Thoracic aorta (tissue), 2 donors: Measurements from ENCODE around the gene ORM1. TPM values are rescaled to one million over a fixed set of nuclear protein-coding genes. Genes with fewer than 3 reads are reported as not detected.

Experiments used
- ATAC-seq: fragments of 150-250 bp; one replicate; pipeline ENCODE4 v1.8.0; 2017; ENCODE audit warnings: low read depth; ENCODE audit not compliant: insufficient number of reproducible peaks, low FRiP score
- DNase-seq: peaks from one replicate; pipeline ENCODE4 v3.0.0-alpha.2; 2020; ENCODE audit warnings: low spot score
- H3K27ac ChIP-seq, 2 donors: fragments of 200-600 bp; sonication (generic); 1 replicate in 1 of 2; 2 replicates in 1 of 2; pipeline ENCODE4 v1.5.1; 2016; ENCODE audit warnings: mild to moderate bottlenecking in 2 of 2, moderate library complexity in 2 of 2
- H3K27me3 ChIP-seq: fragments of 200-600 bp; sonication (generic); replicated peaks from 2 replicates; pipeline ENCODE4 v1.6.0; 2016; ENCODE audit warnings: mild to moderate bottlenecking; ENCODE audit not compliant: insufficient read depth
- H3K36me3 ChIP-seq: fragments of 200-600 bp; sonication (generic); one replicate; pipeline ENCODE4 v1.5.1; 2016
- H3K4me1 ChIP-seq, 2 donors: fragments of 200-600 bp; sonication (generic); 1 replicate in 1 of 2; 2 replicates in 1 of 2; pipeline versions ENCODE4 v1.5.1 to v1.6.0; 2016; ENCODE audit warnings: low read depth in 2 of 2, mild to moderate bottlenecking in 1 of 2; ENCODE audit not compliant: control insufficient read depth in 1 of 2
- H3K4me3 ChIP-seq: fragments of 200-600 bp; sonication (generic); 2 replicates; pipeline ENCODE4 v1.5.1; 2016; ENCODE audit warnings: mild to moderate bottlenecking
- H3K9me3 ChIP-seq: fragments of 200-600 bp; sonication (generic); 2 replicates; pipeline ENCODE4 v1.5.1; 2016
- total RNA-seq, 2 donors: library from RNA; depleted of rRNA; stranded (reverse); fragments of >200 nt; gene quantifications; one replicate each; pipeline versions ENCODE4 v1.1.0 to v1.2.3, GENCODE V29; 2016
- TF ChIP-seq, protein P1 (sequence below): fragments of 200-600 bp; sonication (generic); IDR thresholded peaks from one replicate; pipeline ENCODE4 v1.5.1; 2019; ENCODE audit warnings: antibody characterized with exemption

Gene ORM1
- total RNA-seq, 2 donors from 2014 or later: not detected

- H3K4me3 ChIP-seq: no peak overlapping the region
- DNase-seq: peak; percentile 41
- peaks cover 6 to 18% of the 10 kb centered on the region in 2 donors for H3K4me1 ChIP-seq
- H3K9me3 ChIP-seq: no peaks in the 10 kb centered on the region
- H3K27ac ChIP-seq: peak overlapping the region; percentile 65 to 71
- TF ChIP-seq, protein P1, sequence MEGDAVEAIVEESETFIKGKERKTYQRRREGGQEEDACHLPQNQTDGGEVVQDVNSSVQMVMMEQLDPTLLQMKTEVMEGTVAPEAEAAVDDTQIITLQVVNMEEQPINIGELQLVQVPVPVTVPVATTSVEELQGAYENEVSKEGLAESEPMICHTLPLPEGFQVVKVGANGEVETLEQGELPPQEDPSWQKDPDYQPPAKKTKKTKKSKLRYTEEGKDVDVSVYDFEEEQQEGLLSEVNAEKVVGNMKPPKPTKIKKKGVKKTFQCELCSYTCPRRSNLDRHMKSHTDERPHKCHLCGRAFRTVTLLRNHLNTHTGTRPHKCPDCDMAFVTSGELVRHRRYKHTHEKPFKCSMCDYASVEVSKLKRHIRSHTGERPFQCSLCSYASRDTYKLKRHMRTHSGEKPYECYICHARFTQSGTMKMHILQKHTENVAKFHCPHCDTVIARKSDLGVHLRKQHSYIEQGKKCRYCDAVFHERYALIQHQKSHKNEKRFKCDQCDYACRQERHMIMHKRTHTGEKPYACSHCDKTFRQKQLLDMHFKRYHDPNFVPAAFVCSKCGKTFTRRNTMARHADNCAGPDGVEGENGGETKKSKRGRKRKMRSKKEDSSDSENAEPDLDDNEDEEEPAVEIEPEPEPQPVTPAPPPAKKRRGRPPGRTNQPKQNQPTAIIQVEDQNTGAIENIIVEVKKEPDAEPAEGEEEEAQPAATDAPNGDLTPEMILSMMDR: no peak
- H3K27me3 ChIP-seq: no peaks in the 10 kb centered on the region
- H3K36me3 ChIP-seq: no peaks in the 10 kb centered on the region
- peak; percentile 61 for ATAC-seq
Observed at GRCh38 chr9:114314881-114315722, 7.8 kb upstream of the ORM1 start.

- Histone ChIP-seq H3K27ac (no peak overlapping the region), H3K4me1 (peaks cover 6 to 18% of the 10 kb centered on the region in 2 donors), H3K36me3 (no peaks in the 10 kb centered on the region), H3K27me3 (no peaks in the 10 kb centered on the region), H3K9me3 (no peaks in the 10 kb centered on the region), H3K4me3 (no peak overlapping the region)
- no peak for DNase-seq
- TF ChIP-seq, protein P1: no peak
- no peak for ATAC-seq
Observed at GRCh38 chr9:114315723-114316363, 7.1 kb upstream of the ORM1 start.

- DNase-seq: no peak
- no peaks in the 10 kb centered on the region for H3K36me3 ChIP-seq
- H3K4me3 ChIP-seq: no peak overlapping the region
- TF ChIP-seq, protein P1: no peak
- no peak overlapping the region for H3K27ac ChIP-seq
- H3K9me3 ChIP-seq: no peaks in the 10 kb centered on the region
- peaks cover 6 to 18% of the 10 kb centered on the region in 2 donors for H3K4me1 ChIP-seq
- H3K27me3 ChIP-seq: no peaks in the 10 kb centered on the region
- ATAC-seq: no peak
Observed at GRCh38 chr9:114316605-114317230, 6.2 kb upstream of the ORM1 start.

DNA sequence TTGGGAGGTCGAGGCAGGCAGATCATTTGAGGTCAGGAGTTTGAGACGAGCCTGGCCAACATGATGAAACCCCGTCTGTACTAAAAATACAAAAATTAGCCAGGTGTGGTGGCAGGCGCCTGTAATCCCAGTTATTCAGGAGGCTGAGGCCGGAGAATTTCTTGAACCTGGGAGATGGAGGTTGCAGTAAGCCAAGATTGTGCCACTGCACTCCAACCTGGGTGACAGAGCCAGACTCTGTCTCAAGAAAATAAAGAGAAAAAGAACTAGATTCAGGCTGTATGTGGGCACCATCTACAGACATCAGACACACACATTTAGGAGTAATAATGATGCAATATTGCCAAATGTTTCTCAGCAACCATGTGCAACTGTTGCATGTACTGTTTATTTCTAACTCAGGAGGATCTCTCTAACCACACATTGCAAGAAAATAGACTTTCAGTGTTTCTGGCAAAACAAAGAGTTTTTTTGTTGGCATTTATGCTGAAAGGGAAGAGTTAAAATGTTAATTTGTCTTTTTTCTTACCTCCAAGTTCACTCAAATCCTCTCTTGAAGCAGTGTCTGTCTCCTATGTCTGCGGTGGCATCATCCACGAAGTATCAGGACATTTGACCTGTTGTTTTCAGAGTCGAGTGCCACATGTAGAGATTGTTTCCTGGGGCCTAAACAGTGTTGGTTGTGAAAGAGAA is 5.1 kb upstream of the ORM1 start:
- H3K27ac ChIP-seq: no peak overlapping the region
- H3K4me3 ChIP-seq: no peak overlapping the region
- TF ChIP-seq, protein P1: no peak
- DNase-seq (no peak), ATAC-seq (no peak)
- no peaks in the 10 kb centered on the region for H3K9me3 ChIP-seq
- no peaks in the 10 kb centered on the region for H3K36me3 ChIP-seq
- H3K4me1 ChIP-seq: peaks cover 6 to 18% of the 10 kb centered on the region in 2 donors
- no peaks in the 10 kb centered on the region for H3K27me3 ChIP-seq
